ENCODE measurements around the gene RELT.
"Not testable (repeated sequence)": the region's sequence is repeated elsewhere in the genome, so short reads cannot be mapped to it uniquely, and the experiment has no call there.

Gene RELT

DNA sequence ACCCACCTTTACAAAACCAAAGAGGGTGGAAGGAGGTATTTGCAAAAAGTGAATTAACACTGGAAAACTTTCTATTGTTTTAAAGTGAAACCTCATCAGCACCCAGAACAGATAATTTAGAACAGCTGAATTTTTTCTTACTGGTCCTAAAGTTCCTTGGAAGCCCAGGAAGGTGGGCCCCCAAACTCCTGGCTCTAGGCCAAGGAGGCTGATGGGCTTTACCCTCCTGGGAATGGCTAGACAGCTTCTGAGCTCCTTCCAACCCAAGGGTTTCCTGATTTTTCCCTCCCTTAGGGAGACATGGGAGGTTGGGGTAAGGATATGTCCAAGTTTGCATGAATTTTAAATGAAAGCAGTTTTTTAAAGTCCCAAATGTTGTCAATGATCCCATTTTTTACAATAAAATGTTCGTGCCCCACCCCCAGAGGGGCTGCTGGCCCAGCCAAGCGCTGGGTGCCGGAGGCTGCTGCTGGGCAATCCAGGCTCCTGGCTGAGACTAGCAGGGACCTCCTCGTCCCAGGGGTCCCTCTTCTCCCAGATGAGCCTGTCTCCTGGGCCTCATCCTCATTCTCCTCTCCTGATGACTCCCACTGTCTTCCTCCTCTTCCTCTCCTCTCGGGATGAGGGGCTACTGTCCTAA, 28.4 kb downstream of the RELT start:
- no peak for DNase-seq (ENCODE audit: low read depth)

DNA sequence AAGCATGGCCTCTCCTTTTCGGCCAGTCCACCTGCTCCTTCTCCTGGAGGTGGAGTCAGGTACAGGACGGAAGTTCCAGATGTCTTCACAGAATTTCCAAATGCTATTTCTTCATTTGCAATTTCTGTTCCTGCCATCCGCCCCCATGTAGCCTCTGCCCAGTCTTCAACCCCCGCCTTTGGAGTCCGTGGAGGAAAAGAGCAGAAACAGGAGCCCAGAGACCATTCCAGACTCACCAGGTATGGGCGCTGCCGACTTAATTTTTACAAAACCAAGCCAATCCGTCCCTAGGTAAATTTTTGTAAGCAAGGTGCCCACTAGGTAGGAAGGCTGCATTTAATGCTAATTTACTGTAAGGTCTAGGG, 28.9 kb downstream of the RELT start:
- no peak for DNase-seq (ENCODE audit: low read depth)

DNA sequence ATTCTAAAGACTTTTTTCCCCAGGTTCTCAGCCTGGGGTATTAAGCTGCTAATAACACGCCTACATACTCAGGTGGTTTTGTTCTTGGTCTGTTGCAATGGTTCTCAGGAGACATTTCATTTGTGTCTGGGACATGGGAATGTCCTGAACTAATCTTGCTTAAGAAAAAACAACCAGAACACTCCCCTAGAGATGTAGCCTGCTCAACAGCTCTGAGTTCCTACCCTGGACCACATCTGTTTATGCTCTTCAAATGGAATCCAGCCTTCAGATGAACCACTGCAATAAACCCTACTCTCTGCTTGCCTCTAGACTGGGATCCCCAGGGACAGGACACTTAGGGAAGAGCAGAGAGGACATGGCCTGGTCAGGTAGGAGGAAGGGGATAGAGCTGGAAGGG, 29.9 kb downstream of the RELT start:
- peak; percentile 42 for DNase-seq (ENCODE audit: low read depth)

DNA sequence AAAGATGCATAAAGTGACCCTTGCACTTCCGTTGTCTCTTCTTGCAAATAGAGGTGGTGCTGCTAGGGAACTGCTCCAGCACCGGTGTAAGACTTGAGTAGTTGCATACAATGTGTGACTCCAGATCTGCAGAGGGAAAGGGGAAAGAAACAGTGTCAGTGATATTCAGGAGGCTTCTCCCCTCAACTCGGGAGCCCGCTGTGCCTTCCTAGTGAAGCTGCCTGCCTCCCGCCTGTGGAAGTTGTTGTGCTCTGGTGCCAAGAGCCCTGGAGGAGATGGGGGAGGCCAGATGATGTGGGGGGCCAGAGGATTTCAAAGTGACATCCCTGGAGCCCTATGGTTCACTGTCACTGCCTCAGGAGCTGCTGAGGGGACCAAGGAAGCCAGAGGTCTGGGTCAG, 30.4 kb downstream of the RELT start:
- DNase-seq (ENCODE audit: low read depth) = no peak

DNA sequence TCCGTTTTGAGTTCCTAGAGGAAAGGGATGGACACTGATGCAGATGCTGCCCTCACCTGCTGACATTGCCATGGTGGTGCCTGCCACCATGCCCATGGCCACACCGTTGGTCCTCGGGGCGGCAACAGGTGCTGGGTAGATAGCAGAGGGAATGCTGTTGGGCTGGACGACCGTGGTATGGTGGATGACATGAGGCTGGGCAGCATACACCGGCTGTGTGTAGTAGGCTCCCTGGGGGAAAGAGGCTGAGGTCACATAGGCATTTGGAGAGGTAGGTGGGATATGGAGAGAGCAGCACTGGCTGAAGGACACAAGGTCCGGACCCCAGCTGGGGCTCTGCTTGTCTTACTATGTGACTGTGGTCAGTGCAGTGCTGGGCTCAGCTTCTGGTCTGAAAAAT, 33.2 kb downstream of the RELT start:
- no peak for DNase-seq (ENCODE audit: low read depth)

DNA sequence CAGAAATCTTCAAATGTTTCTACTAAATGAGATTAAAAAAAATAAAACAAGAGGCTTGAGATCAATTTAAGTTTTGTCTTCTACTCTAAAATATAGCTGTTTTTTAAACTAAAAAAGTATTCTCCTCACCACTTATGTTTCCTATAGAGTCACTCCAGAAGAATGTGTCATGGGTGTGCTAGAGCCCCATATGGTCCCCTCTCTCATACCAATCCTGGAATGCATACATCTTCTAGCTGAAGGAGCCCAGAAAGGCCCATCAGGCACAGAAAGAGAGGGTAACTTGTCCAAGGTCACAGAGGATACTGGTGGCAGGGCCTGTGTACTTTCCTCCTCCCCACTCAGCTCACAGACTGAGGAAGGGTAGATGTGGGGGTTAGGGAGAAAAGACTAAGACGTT, 34.4 kb downstream of the RELT start:
- DNase-seq (ENCODE audit: low read depth) = no peak

DNA sequence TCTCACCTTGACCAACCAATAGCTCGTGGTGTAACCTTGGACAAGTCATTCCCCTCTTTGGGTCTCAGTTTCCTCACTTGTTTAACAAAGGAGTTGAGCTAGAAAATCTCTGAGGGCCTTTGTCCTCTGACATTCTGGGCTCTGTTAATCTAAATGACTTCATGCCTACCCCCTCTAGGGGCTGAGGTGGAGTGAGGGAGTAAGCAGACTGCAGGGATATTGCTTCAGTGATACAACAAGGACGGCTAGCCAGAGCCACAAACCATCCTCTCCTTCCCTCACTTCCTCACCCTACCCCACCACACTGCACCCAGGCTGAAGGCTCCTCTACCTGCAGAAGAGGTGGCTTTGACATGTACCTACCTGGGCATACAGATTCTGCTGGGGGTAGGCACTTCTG, 34.8 kb downstream of the RELT start:
- no peak for DNase-seq (ENCODE audit: low read depth)

DNA sequence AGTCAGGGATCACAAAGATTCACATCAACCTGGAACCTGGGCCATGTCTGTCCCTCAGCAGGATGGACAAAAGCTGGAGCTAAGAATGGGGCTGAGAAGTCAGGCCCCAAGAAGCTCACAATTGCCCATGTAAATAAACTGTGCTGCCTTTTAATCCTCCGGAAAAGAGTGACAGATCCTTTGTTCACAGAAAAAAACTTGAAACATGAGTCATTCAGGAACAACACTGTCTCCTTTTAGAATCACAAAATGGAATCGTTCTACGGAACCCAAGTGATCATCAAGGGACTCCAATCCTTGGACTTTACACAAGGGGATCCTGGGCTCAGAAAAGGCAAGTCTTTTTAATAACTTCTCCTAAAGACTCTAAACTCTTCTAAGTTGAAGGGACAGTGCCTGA, 36.1 kb downstream of the RELT start:
- no peak for DNase-seq (ENCODE audit: low read depth)

DNA sequence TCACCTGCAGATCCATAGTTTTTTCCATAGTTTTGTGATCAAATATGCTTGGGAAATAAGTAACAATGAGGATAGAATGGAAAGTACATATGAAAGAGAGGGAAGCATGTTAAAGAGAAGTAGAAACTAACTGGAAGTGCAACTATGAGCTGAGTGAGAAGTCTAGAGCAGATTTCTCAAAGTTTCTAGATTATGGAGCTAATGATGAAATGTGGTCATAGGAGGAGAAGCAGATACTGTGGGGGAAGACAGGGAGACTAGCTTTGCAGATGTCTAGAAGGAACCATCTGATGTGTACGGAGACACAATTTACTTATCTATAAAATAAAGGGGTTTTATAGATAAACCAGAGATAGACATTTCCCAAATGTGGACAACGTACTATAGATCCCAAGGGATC, 37.1 kb downstream of the RELT start:
- DNase-seq (ENCODE audit: low read depth) = no peak

DNA sequence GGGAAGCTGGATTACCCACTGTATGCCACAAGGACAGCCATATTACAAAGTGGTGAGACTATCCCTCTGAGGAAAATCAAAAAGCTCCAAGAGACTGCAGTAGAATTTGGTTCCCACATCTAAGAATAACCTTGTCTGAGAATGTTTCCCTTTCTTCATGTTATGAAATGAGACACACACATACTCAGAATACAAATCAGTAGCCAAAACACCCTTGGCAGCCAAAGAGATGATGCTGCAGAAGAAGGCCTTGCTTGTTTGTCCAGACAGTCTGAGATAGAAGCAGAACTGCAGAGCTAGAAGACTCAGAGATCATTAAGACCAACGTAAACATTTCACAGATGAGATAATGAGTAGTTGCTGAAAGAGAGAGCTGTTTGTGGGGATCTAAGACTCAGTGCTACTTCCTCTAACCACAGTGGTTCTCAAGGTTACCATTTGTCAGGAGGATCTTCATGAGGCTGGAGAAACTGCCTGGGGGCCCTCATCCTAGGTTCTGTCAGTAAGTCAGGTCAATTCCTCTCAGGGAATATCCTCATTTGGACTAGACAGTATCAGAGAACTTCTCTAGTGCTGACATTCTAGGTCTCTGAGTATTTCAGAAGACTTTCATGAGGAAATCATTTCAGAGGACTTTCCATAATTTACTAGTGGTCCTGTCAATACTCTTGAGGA, 38.9 kb downstream of the RELT start:
- DNase-seq (ENCODE audit: low read depth) = peak; percentile 92

DNA sequence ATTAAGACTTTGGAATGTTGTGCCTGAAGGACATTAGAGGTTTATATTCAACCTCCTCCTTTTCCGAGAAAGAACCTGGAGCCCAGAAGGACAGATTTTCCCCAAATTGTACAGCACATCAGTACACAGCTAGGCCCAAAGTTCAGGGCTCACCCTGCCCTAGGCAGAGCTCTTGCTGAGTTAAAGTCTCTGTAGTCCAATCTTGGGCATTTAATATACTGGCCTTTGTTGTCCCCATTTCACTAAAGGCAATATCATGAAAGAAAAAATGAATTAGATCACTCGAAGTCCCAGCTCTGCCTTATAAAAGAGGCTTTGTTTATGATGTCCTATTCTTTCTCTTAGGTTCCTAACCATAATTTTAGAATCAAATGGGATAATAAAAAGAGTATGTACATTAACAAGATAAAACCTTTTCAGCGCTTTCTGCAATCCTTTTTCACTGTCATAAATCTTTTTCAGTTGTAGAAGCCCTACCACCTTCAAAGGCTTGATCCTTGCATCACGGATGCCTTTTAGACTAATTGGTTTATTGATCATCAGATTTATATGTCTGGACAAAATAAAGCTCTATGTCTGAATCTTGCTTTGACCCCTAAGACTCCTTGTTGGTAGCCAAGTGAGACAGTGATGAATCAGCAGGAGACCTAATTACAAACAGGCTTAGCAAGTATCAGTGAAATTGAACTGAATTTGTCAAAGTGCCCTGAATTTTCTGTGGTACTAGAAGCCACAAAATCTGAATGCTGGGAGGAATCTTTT, 39.8 kb downstream of the RELT start:
- DNase-seq (ENCODE audit: low read depth) = no peak

DNA sequence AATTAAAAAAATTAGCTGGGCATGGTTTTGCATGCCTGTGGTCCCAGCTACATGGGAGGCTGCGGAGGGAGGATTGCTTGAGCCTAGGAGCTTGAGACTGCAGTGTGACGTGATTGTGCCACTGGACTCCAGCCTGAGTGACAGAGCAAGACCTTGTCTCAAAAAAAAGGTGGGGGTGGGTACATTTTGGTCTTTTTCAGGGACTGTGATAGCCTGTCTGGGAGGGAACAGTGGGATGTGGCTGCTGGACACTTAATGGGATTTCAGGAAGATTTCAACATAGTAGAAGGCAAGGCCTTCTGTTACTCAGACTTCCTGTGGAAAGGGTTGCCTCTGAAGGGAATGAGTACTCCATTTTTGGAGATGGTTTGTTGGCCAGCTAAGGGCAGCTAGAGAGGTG, 40.6 kb downstream of the RELT start:
- DNase-seq (ENCODE audit: low read depth) = peak; percentile 54

DNA sequence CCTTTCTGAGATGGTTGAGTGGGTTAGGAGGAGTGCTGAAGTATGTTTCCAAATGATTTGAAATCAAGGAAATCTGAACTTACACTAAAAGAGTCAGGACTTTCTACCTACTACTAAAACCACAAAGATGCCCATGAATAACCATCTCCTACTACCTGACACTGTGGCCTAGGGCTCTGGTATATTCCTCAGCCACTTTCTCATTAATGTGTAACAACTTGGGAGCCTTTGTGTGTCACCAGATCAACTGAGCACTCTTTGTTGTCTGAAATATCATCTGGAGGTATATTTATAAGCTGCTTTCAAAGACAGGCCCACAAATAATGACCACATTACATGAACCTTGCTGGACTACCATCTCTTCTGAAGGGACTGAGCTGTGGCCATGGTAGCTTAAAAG, 43.9 kb downstream of the RELT start:
- no peak for DNase-seq (ENCODE audit: low read depth)

DNA sequence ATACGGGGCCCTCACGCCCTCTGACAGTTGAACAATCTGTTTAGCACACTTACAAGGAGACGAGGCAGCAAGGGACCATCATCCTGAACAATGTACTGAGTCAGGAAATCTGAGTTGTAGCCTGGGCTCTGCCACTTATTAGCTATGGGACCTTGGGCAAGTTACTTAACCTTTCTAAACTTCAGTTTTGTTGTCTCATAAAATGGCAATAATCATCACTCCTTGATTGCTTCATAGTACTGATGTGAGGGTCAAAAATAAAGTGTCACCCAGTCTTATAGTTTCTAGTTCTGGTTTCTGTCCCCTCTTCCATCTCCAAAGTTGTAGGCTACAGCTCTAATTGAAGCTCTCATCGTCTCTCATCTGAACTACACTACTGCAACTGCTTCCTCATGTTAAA, 46.7 kb downstream of the RELT start:
- DNase-seq (ENCODE audit: low read depth) = no peak

DNA sequence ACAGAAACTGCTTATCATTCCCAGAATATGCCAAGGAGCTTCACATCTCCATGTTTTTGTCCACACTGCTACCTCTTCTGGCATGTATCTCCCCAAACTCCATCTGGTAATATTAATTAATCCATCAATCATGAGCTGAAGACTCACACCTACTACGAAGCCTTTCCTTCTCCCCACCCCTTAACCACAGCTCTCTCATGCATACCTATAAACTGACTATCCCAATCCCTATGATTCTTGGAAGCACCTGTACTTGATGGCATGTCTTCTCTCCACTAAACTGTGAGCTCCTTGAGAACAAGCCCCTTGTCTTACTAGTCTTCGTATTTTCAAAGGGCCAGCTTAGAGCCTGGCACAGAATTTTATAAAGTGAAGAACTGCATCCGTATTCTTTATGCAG, 47.3 kb downstream of the RELT start:
- no peak for DNase-seq (ENCODE audit: low read depth)

DNA sequence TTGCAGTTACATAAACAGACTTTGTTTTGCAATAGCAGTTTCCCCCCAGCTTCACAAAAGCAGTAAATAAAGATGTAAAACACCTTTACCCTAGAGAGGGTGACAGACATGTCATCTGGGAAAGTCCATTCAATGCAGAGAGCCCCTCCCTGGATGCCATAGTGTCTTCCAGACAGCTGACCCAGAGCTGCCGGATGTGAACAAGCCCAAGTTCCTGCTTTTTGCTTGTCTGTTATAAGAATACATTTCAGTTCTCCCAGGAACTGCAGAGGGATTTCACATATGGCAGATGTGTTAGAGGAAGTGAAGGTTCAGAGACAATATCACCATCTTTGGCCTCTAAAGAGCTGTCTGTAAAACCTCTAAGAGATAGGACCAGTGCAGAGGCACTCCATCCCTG, 48.9 kb downstream of the RELT start:
- no peak for DNase-seq (ENCODE audit: low read depth)

DNA sequence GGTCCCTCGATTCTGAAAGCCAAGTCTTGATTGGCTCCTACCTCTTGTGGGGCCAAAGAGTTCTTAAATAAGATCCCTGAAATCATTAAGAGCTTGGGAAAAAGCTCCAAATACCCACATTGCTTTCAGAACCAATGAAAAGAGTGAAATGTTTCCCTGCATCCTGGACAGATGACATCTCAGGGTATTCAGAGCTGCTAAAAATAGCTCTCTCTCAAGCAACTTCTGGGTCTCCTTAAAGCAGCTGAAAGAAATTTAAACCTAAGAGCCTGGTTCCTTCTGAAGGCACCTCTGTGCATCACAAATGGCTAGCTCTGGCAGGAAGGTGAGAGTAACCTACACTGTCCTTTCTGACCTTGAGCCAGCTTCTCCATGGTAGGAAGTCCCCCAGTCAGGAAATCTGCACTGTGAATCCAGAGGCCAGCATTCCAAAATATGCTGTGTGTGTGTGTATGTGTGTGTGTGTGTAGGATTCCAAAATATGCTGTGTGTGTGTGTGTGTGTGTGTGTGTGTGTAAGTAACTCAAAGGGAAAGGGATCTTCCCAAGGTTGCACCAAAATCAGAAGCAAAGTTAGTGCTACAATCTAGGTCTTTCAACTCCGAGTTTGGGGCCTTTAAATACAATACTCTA, 50.1 kb downstream of the RELT start:
- DNase-seq (ENCODE audit: low read depth) = no peak

DNA sequence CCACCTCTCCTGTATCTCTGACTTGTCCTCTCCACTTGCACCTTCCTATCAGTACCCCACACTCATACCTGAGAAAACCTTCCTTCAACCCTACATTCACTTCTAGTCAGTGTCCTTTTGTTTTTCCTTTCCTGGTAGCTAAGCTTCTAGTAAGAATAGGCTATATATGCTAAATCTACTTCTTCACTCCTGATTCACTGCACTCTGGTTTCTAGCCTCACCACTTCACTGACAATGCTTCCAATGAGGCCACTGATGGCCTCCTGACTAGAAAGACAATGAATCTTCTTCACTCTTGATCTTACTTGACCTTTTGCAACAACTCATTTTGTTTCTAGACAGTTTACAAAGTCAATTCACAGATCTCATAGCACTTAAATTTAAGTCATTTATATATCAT, 52.0 kb downstream of the RELT start:
- no peak for DNase-seq (ENCODE audit: low read depth)

DNA sequence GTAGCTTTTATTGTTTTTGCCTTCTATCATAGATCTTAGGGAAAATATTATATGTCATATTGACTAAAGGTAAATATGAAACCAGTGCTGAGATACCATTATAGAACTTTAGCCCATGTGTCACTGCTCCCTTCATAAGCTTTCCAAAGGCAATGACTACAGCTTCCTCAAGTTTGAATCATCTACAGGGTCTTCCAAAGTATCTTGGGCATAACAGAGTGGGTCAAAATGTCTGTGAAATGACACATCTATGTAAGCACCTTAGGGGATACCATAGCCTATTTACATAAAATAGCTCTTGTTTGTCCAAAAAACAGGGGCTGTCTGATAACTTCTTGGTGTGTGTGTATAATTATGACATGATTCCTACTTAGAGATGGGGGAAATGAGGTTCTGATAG, 52.5 kb downstream of the RELT start:
- no peak for DNase-seq (ENCODE audit: low read depth)

DNA sequence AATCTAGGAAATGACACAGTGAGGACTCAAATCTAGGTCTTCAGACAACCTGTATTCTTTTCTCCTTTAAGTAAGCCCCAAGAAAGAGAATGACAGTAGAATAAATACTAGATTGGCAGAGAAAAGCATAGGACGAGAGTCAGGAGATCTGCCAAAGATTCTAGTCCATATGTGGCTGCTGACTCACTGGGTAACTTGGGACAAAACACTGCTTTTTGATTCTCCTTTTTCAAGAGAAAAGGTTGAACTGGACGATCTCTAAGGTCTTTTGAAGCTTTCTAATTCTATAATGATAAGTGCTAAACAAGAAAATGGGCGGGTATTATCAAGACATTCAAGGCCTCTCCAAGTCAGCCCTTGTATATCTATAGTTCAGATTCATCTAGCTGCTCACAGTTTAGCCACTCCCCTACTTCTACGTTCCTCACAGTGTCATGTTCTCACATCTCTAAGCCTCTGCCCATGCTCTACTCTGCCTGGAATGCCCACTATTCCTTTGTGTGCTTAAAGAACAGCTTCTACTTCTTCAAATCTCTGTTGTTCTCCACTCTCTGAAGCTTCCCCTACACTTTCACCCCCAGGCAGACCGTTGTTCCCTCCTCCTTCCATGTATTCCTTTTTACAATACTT, 53.0 kb downstream of the RELT start:
- DNase-seq (ENCODE audit: low read depth) = peak; percentile 66

DNA sequence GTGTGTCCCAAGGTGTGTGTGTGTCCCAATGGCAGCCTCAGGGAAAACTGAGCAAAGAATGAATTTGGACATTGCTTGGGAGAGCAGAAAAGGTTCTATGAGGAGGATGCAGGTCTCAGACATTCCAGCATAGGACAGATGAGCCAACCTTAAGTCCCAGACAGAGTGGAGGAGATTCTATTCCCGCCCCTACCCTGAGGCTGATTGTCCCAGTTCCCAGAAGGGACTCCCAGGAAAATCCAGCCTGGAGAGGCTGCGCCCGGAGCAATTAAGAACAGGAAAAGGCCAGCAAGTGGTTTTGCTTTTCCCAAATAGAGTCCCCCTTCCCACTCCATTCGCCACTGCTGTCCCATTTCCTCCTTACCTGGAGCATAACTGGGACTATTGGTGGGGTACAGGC, 54.1 kb downstream of the RELT start:
- DNase-seq (ENCODE audit: low read depth) = no peak

DNA sequence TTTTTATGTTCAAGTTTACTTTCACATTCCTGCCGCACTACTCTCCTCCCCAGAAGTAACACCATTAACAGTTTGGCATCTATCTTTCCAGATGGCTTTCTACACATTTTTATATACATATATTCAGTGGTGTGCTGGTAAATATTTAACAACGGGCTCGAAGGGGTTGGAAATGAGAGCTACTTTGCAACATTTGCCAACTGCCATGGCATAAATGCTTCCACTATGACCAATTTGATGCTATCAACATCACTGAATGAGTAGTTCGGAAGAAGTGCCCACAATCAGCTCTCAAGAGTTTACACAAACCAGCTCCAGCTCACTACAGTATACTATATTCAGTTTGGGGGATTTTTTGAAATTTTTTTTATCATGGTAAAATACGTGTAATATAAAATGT, 55.2 kb downstream of the RELT start:
- no peak for DNase-seq (ENCODE audit: low read depth)

DNA sequence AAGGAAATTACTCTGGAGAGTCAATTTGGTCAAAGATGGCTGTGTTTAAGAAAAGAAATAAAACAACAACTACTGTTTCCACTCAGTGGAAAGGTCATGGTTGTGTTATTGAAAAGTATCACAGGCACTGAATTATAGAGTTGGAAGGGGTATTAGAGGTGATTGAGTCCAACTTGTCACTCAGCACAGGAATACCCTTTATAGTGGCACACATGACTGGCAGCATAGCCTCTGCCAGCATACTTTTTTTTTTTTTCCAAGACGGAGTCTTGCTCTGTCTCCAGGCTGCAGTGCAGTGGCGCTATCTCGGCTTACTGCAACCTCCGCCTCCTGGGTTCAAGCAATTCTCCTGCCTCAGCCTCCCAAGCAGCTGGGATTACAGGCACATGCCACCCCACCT, 60.7 kb downstream of the RELT start:
- DNase-seq (ENCODE audit: low read depth) = not testable (repeated sequence)
